SK-N-SH treated with all-trans-retinoic acid at 6 μM for 48 hours (cell line): ENCODE results near the gene CLK4.

Experiments used
- ATAC-seq: fragments of 200-7000 bp; cut with Tn5 transposase; 3 replicates; pipeline ENCODE4 v1.9.1; 2020; ENCODE audit warnings: mild to moderate bottlenecking, moderate library complexity
- BACH2 ChIP-seq: fragments of 250-450 bp; sonication (Bioruptor Pico); IDR thresholded peaks from 2 replicates; pipeline ENCODE4 v1.9.0; 2021; ENCODE audit warnings: mild to moderate bottlenecking, borderline replicate concordance
- CSDC2 ChIP-seq: fragments of 250-450 bp; sonication (Bioruptor Pico); IDR thresholded peaks from 2 replicates; pipeline ENCODE4 v1.5.0; 2020; ENCODE audit warnings: mild to moderate bottlenecking, moderate library complexity
- ESRRG ChIP-seq: fragments of 250-450 bp; sonication (Bioruptor Pico); IDR thresholded peaks from 2 replicates; pipeline ENCODE4 v1.6.1; 2021; ENCODE audit warnings: mild to moderate bottlenecking
- GLIS3 ChIP-seq: fragments of 250-450 bp; sonication (Bioruptor Pico); IDR thresholded peaks from 2 replicates; pipeline ENCODE4 v1.5.0; 2020; ENCODE audit warnings: mild to moderate bottlenecking, moderate library complexity
- ISL1 ChIP-seq: fragments of 250-450 bp; sonication (Bioruptor Pico); IDR thresholded peaks from 2 replicates; pipeline ENCODE4 v2.1.2; 2022; ENCODE audit warnings: mild to moderate bottlenecking, moderate library complexity
- PPARA ChIP-seq: fragments of 250-450 bp; sonication (Bioruptor Pico); IDR thresholded peaks from 2 replicates; pipeline ENCODE4 v1.5.0; 2020; ENCODE audit warnings: mild to moderate bottlenecking, borderline replicate concordance
- RARB ChIP-seq: fragments of 250-450 bp; sonication (Bioruptor Pico); IDR thresholded peaks from 2 replicates; pipeline ENCODE4 v1.8.0; 2021; ENCODE audit warnings: mild to moderate bottlenecking, moderate library complexity
- SNAI2 ChIP-seq: fragments of 250-450 bp; sonication (Bioruptor Pico); IDR thresholded peaks from 2 replicates; pipeline ENCODE4 v1.5.0; 2020; ENCODE audit warnings: mild to moderate bottlenecking, moderate library complexity
- TCF4 ChIP-seq: fragments of 250-450 bp; sonication (Bioruptor Pico); IDR thresholded peaks from 2 replicates; pipeline ENCODE4 v1.8.0; 2021; ENCODE audit warnings: mild to moderate bottlenecking, moderate library complexity, borderline replicate concordance
- TOX ChIP-seq: fragments of 250-450 bp; sonication (Bioruptor Pico); IDR thresholded peaks from 2 replicates; pipeline ENCODE4 v1.8.0; 2021; ENCODE audit warnings: mild to moderate bottlenecking, moderate library complexity, borderline replicate concordance
- ZFP3 ChIP-seq: fragments of 250-450 bp; sonication (Bioruptor Pico); IDR thresholded peaks from 2 replicates; pipeline ENCODE4 v1.5.0; 2020; ENCODE audit warnings: mild to moderate bottlenecking, moderate library complexity
- ZFP30 ChIP-seq: fragments of 450-650 bp; formaldehyde crosslinking; IDR thresholded peaks from 2 replicates; pipeline ENCODE4 v1.5.0; 2022; ENCODE audit warnings: mild to moderate bottlenecking, moderate library complexity
- ZNF565 ChIP-seq: fragments of 450-650 bp; formaldehyde crosslinking; conservative IDR thresholded peaks from 2 replicates; pipeline ENCODE4 v1.5.0; 2020; ENCODE audit warnings: low read depth, mild to moderate bottlenecking, moderate library complexity
- ZNF70 ChIP-seq: fragments of 450-650 bp; formaldehyde crosslinking; IDR thresholded peaks from 2 replicates; pipeline ENCODE4 v1.5.0; 2020; ENCODE audit warnings: mild to moderate bottlenecking, moderate library complexity
- ZNF8 ChIP-seq: fragments of 450-650 bp; formaldehyde crosslinking; IDR thresholded peaks from 2 replicates; pipeline ENCODE4 v1.5.0; 2020; ENCODE audit warnings: mild to moderate bottlenecking, moderate library complexity
- TF ChIP-seq, protein P1 (sequence below): fragments of 250-450 bp; sonication (Bioruptor Pico); IDR thresholded peaks from 2 replicates; pipeline ENCODE4 v1.5.1; 2020; ENCODE audit warnings: low read depth, mild to moderate bottlenecking, moderate library complexity
- TF ChIP-seq, protein P2 (sequence below): fragments of 250-450 bp; sonication (Bioruptor Pico); IDR thresholded peaks from 2 replicates; pipeline ENCODE4 v1.8.0; 2020; ENCODE audit warnings: mild to moderate bottlenecking, moderate library complexity, borderline replicate concordance
- TF ChIP-seq, protein P3 (sequence below): fragments of 250-450 bp; sonication (Bioruptor Pico); IDR thresholded peaks from 2 replicates; pipeline ENCODE4 v1.5.1; 2021; ENCODE audit warnings: mild to moderate bottlenecking, moderate library complexity
- TF ChIP-seq, protein P4 (sequence below): fragments of 250-450 bp; sonication (Bioruptor Pico); IDR thresholded peaks from 2 replicates; pipeline ENCODE4 v1.8.0; 2021; ENCODE audit warnings: low read depth, mild to moderate bottlenecking, moderate library complexity, borderline replicate concordance

The CLK4 gene

DNA sequence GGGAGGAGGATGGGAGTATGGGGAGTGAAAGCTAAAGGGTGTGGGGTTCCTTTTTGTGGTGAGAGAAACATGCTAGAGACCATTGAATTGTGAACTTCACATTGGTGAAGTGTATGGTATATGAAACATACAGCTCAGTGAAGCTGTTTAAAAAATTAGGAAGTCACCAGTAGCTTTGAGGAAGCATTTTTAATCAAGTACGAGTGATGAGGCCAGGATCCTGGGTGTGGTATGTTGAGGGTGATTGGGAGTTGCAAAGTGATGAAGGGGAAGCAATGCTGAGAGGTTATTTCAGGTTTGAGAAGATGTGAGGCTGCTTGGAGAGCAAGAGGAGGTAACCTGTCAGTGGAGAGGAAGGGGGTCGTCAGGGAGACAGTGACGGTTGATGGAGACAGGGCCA, 22.7 kb upstream of the CLK4 start:
- no peak for ATAC-seq
- TF ChIP-seq PPARA (CRISPR knock-in tag) (no peak), GLIS3 (CRISPR knock-in tag) (no peak), CSDC2 (CRISPR knock-in tag) (no peak), ESRRG (CRISPR knock-in tag) (no peak), ZNF565 (CRISPR knock-in tag) (no peak), TOX (CRISPR knock-in tag) (no peak), TCF4 (CRISPR knock-in tag) (no peak)

DNA sequence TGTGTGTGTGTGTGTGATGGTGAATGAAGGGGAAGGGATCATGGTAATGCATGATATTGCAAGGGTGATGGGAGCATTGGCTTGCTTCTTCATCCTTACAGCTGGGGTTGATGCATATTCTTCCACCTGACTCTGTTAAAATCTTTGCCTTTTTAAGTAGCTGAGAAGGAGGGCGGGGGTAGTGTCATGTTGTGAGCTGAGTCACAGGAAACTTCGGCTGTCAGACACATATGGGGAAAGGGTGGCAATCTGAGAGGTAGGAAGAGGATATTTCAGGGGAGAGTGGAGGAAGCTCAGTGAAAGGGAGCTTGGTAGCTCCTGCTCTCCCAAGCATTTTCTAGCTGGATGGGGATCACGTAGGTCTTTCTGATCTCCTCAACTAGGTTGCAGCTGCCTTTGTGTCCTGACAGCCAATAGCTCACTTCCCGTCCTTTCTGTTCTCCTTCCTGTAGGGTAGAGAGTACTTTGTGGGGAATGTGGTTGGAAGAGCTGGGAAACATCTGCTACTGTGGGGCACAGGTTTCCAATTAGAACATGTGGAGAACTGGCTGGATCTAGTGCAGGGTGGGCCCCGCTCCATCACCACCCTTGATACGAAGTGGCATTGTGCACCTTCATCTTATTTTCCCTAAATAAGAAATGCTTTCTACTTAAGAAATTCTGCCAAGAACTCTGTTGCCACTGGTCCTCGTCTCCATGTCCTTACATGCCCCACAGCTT, 18.1 kb upstream of the CLK4 start:
- TF ChIP-seq PPARA (CRISPR knock-in tag): no peak
- TF ChIP-seq ZFP3 (CRISPR knock-in tag): no peak
- TF ChIP-seq ZNF70 (CRISPR knock-in tag): no peak
- no peak for TF ChIP-seq TOX (CRISPR knock-in tag)
- no peak for TF ChIP-seq SNAI2 (CRISPR knock-in tag)
- TF ChIP-seq ZFP30: no peak
- TF ChIP-seq ZNF8 (CRISPR knock-in tag): no peak
- TF ChIP-seq GLIS3 (CRISPR knock-in tag): no peak
- TF ChIP-seq CSDC2 (CRISPR knock-in tag): no peak
- no peak for TF ChIP-seq RARB (CRISPR knock-in tag)
- TF ChIP-seq, protein P1, sequence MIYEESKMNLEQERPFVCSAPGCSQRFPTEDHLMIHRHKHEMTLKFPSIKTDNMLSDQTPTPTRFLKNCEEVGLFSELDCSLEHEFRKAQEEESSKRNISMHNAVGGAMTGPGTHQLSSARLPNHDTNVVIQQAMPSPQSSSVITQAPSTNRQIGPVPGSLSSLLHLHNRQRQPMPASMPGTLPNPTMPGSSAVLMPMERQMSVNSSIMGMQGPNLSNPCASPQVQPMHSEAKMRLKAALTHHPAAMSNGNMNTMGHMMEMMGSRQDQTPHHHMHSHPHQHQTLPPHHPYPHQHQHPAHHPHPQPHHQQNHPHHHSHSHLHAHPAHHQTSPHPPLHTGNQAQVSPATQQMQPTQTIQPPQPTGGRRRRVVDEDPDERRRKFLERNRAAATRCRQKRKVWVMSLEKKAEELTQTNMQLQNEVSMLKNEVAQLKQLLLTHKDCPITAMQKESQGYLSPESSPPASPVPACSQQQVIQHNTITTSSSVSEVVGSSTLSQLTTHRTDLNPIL: no peak
- TF ChIP-seq, protein P2, sequence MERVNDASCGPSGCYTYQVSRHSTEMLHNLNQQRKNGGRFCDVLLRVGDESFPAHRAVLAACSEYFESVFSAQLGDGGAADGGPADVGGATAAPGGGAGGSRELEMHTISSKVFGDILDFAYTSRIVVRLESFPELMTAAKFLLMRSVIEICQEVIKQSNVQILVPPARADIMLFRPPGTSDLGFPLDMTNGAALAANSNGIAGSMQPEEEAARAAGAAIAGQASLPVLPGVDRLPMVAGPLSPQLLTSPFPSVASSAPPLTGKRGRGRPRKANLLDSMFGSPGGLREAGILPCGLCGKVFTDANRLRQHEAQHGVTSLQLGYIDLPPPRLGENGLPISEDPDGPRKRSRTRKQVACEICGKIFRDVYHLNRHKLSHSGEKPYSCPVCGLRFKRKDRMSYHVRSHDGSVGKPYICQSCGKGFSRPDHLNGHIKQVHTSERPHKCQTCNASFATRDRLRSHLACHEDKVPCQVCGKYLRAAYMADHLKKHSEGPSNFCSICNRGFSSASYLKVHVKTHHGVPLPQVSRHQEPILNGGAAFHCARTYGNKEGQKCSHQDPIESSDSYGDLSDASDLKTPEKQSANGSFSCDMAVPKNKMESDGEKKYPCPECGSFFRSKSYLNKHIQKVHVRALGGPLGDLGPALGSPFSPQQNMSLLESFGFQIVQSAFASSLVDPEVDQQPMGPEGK (CRISPR knock-in tag): no peak
- no peak for TF ChIP-seq ZNF565 (CRISPR knock-in tag)
- TF ChIP-seq, protein P3, sequence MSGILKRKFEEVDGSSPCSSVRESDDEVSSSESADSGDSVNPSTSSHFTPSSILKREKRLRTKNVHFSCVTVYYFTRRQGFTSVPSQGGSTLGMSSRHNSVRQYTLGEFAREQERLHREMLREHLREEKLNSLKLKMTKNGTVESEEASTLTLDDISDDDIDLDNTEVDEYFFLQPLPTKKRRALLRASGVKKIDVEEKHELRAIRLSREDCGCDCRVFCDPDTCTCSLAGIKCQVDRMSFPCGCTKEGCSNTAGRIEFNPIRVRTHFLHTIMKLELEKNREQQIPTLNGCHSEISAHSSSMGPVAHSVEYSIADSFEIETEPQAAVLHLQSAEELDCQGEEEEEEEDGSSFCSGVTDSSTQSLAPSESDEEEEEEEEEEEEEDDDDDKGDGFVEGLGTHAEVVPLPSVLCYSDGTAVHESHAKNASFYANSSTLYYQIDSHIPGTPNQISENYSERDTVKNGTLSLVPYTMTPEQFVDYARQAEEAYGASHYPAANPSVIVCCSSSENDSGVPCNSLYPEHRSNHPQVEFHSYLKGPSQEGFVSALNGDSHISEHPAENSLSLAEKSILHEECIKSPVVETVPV: no peak
- ATAC-seq: no peak

DNA sequence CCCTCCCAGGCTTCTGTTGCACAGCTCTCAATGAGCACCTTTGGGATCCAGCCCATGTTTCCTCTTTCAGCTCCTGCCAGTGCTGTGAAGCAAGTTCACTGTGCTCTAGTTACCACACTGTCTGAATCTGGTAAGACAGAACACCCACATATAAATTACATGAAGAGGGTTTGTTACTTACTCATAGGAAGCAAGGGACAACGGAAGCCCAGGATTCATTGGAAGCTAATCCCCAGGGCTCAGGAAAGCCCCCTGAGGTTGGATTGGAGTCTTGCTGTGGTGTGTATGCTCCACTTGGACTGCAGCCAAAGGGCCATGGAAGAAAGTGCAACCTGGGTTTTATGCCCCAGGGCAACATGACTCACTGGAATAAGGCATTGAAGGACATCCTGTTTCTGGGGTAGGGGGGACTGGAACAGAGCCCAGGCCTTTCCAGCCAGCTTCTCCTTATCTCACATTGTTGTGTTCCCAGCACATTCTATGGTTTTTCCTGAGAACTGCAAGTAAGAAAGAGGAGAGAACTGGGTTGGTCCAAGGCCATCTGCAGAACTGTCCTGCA, 15.6 kb upstream of the CLK4 start:
- TF ChIP-seq ZNF565 (CRISPR knock-in tag) (no peak), ESRRG (CRISPR knock-in tag) (no peak), BACH2 (CRISPR knock-in tag) (no peak), SNAI2 (CRISPR knock-in tag) (no peak)

DNA sequence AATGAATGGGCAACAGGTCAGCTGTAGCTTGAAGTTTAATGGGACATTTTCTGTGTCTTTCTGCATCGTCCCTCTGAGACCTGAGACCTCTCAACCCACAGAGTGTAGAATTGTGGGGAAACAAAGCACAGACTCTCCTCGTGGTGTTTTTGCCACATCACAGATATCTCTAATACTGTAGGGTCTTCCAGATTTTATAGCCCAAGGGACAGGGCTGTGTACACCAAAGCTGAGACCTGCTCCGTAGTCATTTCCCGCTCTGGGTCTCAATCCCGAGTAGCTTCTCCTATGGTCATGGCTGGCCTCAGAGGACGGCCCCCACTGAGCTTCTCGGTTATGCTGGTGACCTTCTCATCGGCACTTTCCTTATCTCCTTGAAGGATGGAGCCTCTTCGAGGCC, 14.9 kb upstream of the CLK4 start:
- TF ChIP-seq, protein P3: no peak
- TF ChIP-seq, protein P4, sequence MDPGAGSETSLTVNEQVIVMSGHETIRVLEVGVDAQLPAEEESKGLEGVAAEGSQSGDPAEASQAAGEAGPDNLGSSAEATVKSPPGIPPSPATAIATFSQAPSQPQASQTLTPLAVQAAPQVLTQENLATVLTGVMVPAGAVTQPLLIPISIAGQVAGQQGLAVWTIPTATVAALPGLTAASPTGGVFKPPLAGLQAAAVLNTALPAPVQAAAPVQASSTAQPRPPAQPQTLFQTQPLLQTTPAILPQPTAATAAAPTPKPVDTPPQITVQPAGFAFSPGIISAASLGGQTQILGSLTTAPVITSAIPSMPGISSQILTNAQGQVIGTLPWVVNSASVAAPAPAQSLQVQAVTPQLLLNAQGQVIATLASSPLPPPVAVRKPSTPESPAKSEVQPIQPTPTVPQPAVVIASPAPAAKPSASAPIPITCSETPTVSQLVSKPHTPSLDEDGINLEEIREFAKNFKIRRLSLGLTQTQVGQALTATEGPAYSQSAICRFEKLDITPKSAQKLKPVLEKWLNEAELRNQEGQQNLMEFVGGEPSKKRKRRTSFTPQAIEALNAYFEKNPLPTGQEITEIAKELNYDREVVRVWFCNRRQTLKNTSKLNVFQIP: no peak
- TF ChIP-seq ZNF70 (CRISPR knock-in tag) (no peak), ZFP3 (CRISPR knock-in tag) (no peak), PPARA (CRISPR knock-in tag) (no peak), ISL1 (no peak), ZFP30 (no peak), BACH2 (CRISPR knock-in tag) (no peak), ZNF565 (CRISPR knock-in tag) (no peak)
- ATAC-seq: no peak

More for the DNA sequence above, 15.6 kb upstream of the CLK4 start:
- no peak for ATAC-seq
